Raji (cell line): ENCODE results near the gene POLR3C.

Source experiments
- POLR2A ChIP-seq: IDR thresholded peaks from 2 replicates; pipeline ENCODE4 v1.6.1; 2011; ENCODE audit warnings: low read depth, low read length, control low read depth; ENCODE audit not compliant: insufficient read depth

POLR3C gene

GRCh38 chr1:145887631-145888030 lies 63.6 kb downstream of the POLR3C start:
- TF ChIP-seq POLR2A, result no peak

GRCh38 chr1:145889722-145890121 lies 65.7 kb downstream of the POLR3C start:
- no peak for TF ChIP-seq POLR2A

DNA sequence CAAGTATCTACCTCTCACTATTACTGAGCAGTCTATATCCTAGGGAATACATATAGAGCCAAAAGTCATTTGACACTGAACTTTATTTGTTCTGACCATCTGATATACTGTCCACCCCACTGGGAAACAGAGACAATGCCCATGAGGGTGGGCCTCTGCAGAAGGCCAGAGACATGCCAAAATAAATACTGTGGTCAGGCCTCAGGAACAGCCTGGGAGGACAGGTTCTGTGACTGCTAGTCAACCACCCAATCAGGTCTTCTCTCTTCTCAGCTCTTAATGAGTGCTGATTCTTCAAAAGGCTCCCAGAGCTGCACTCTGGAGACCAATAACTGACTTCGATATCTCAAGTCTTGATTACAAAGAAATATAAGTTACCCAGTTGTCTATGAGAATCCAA lies 67.1 kb downstream of the POLR3C start:
- TF ChIP-seq POLR2A, result no peak

- TF ChIP-seq POLR2A, result no peak
Observed at GRCh38 chr1:145891587-145892485, 67.8 kb downstream of the POLR3C start.

- no peak for TF ChIP-seq POLR2A
Observed at GRCh38 chr1:145892486-145893087, 68.6 kb downstream of the POLR3C start.

DNA sequence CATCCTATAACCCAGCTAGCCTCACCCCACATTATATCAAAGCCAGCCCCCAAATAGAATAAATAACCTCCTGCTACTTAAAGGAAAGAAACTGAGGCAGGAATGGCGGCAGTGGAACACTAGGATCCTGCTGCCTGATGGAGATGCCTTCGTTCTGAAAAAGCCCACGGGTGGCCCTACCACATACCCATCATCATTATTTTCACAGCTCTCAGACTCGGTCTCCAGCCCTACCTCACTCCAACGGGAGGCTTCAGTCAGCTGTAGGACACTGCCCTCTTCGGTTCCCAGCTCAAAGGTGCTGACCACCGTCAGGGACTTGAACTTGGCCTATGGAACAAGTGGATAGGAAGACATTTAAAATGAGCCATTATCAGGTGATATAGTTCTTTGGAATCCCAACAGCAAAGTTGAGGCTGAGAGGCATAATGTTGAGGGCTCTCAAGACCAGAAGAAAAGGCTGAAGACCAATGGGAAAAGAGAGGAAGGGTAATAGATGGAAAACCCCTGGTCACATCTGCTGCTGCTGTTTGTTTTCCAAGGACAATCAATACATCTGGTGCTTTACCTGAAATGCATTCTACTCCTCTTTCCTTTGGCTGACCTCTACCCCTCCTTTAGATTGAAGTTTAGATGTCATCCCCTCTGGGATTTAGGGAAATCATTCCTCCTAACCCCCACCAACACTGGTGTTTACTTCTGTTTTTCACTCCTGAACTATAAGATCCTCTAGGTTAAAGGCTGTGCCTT lies 69.5 kb downstream of the POLR3C start:
- TF ChIP-seq POLR2A, result no peak
